Type B pancreatic cell (in vitro differentiated cells): ENCODE measurements around the gene NAA80. TPM values are rescaled to one million over a fixed set of nuclear protein-coding genes. Genes with fewer than 3 reads are reported as not detected.
"Not testable (repeated sequence)": the region's sequence is repeated elsewhere in the genome, so short reads cannot be mapped to it uniquely, and the experiment has no call there.

Experiments
- DNase-seq: peaks from one replicate; pipeline ENCODE4 v3.0.0; 2021; ENCODE audit warnings: mixed read lengths; ENCODE audit not compliant: unreplicated experiment; ENCODE audit errors: extremely low spot score
- H3K27ac Mint-ChIP-seq: 2 replicates; pipeline ENCODE4 v1.8.0; 2021; ENCODE audit warnings: mild to moderate bottlenecking, mixed read lengths
- H3K27me3 Mint-ChIP-seq: 2 replicates; pipeline ENCODE4 v1.8.0; 2021; ENCODE audit warnings: mixed read lengths
- H3K36me3 Mint-ChIP-seq: 2 replicates; pipeline ENCODE4 v1.8.0; 2021; ENCODE audit warnings: mixed read lengths
- H3K4me1 Mint-ChIP-seq: one replicate; pipeline ENCODE4 v1.8.0; 2021; ENCODE audit warnings: mixed read lengths; ENCODE audit not compliant: unreplicated experiment
- H3K4me3 Mint-ChIP-seq: 2 replicates; pipeline ENCODE4 v1.8.0; 2021; ENCODE audit warnings: mild to moderate bottlenecking, mixed read lengths
- H3K9me3 Mint-ChIP-seq: 2 replicates; pipeline ENCODE4 v1.8.0; 2021; ENCODE audit warnings: mixed read lengths
- CTCF ChIP-seq: fragments of 200-600 bp; sonication (generic); conservative IDR thresholded peaks from 2 replicates; pipeline ENCODE4 v1.5.0; 2021; ENCODE audit warnings: antibody characterized with exemption, mild to moderate bottlenecking
- total RNA-seq: library from RNA; stranded (reverse); gene quantifications from 2 replicates; pipeline ENCODE4 v1.2.1, GENCODE V29; 2021; ENCODE audit warnings: low replicate concordance

The NAA80 gene
- total RNA-seq, 1 donor from 2014 or later, result 12.9 TPM

- no peaks in the 10 kb centered on the region for H3K27me3 Mint-ChIP-seq
- no peaks in the 10 kb centered on the region for H3K36me3 Mint-ChIP-seq
Measured at GRCh38 chr3:50264964-50265485, 34.2 kb downstream of the NAA80 start.

DNA sequence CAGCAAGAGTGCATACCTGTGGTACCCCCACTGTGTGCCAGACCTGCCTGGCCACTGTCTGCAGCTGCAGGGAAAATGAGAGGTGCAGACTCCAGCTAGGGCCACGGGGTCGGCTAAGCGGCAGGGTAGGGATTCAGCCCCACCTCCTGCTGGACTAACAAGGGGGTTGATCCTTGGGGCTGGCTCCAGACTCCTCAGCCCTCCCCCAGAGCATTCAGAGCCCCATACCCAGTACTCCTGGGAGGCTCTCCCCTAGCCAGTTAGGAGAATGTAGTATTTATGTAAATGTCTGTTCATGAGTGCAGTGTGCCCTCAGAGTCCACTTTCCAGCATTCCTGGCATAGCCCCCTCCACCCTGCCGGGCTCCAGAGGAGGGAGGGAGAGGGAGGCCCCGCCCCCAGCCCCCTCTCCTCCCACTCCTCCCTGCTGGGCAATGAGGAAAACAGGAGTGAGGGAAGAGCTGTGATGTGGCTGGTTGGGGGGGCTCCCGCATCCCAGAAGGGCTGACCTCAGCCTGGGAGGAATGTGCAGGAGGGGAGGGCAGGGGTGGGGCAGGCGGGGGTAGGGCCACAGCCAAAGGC lies 34.7 kb downstream of the NAA80 start:
- Mint-ChIP-seq H3K27ac (peak overlapping the region; percentile 92), H3K27me3 (no peaks in the 10 kb centered on the region), H3K36me3 (no peaks in the 10 kb centered on the region), H3K4me3 (peak overlapping the region; percentile 69), H3K9me3 (no peaks in the 10 kb centered on the region), H3K4me1 (peaks cover 33% of the 10 kb centered on the region)
- peak; percentile 89 for DNase-seq
- TF ChIP-seq CTCF, result no peak

More at GRCh38 chr3:50264964-50265485, 34.2 kb downstream of the NAA80 start:
- Mint-ChIP-seq H3K9me3 (no peaks in the 10 kb centered on the region), H3K4me1 (peaks cover 35% of the 10 kb centered on the region), H3K4me3 (peak overlapping the region; percentile 60), H3K27ac (peak overlapping the region; percentile 92)
- DNase-seq, result no peak
- no peak for TF ChIP-seq CTCF

GRCh38 chr3:50263478-50264382 lies 35.5 kb downstream of the NAA80 start:
- Mint-ChIP-seq H3K4me3 (peak overlapping the region; percentile 69), H3K36me3 (no peaks in the 10 kb centered on the region), H3K27me3 (no peaks in the 10 kb centered on the region), H3K27ac (peak overlapping the region; percentile 92), H3K4me1 (peaks cover 28% of the 10 kb centered on the region), H3K9me3 (no peaks in the 10 kb centered on the region)
- TF ChIP-seq CTCF, result no peak
- no peak for DNase-seq

DNA sequence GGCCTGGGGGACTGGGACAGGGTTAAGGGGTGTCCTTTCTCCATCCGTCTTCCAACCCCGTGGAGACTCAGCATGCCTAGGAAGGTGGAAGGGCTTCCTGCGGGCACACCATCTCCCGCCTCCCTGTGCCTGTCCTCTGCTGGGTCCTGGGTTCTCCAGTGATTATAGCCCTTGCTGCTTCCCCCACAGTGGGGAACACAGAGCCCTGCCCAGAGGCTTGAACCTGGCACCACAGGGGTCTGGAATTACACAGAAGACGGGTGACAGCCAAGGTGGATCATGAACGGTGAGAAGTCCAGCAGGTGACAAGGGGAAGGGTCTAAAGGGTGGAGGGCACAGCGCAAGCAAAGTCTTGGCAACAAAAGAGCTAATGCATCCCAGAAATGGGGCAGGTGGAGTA lies 36.4 kb downstream of the NAA80 start:
- H3K9me3 Mint-ChIP-seq, result no peaks in the 10 kb centered on the region
- H3K27ac Mint-ChIP-seq, result peak overlapping the region; percentile 73
- H3K4me3 Mint-ChIP-seq, result no peak overlapping the region
- no peaks in the 10 kb centered on the region for H3K36me3 Mint-ChIP-seq
- TF ChIP-seq CTCF, result no peak
- peaks cover 28% of the 10 kb centered on the region for H3K4me1 Mint-ChIP-seq
- DNase-seq, result no peak
- no peaks in the 10 kb centered on the region for H3K27me3 Mint-ChIP-seq

DNA sequence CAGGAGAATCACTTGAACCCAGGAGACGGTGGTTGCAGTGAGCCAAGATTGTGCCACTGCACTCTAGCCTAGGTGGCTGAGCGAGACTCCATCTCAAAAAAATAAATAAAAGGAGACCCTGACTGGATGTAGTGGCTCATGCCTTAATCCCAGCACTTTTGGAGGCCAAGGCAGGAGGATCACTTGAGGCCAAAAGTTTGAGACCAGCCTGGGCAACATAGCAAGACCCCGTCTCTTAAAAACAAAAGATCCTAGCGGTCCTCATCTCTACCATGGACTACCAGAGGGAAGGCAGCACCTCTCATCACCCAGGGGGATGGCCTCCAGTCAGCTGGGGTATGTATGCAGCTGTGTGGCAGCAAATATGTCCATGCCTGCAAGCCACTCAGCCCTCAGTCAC lies 37.0 kb downstream of the NAA80 start:
- H3K9me3 Mint-ChIP-seq, H3K4me3 Mint-ChIP-seq, H3K27me3 Mint-ChIP-seq, H3K36me3 Mint-ChIP-seq, DNase-seq: not testable (repeated sequence)
- Mint-ChIP-seq H3K27ac (peak overlapping the region; percentile 91), H3K4me1 (peaks cover 31% of the 10 kb centered on the region)

GRCh38 chr3:50261505-50261904 lies 37.7 kb downstream of the NAA80 start:
- H3K27me3 Mint-ChIP-seq, result no peaks in the 10 kb centered on the region
- H3K36me3 Mint-ChIP-seq, result peaks cover 4% of the 10 kb centered on the region
- peak overlapping the region; percentile 70 for H3K4me3 Mint-ChIP-seq
- H3K9me3 Mint-ChIP-seq, result no peaks in the 10 kb centered on the region
- no peak for TF ChIP-seq CTCF
- peaks cover 30% of the 10 kb centered on the region for H3K4me1 Mint-ChIP-seq
- peak overlapping the region; percentile 91 for H3K27ac Mint-ChIP-seq
- no peak for DNase-seq
